Measurements from ENCODE around the gene WDR54. TPM values are rescaled to one million over a fixed set of nuclear protein-coding genes. Genes with fewer than 3 reads are reported as not detected.
A peak's percentile ranks its signal among the peaks of the same experiment; 100 is the strongest.

WDR54 gene
- total RNA-seq, 4 donors from 2014 or later: 12.3 to 19.7 (median 16.3) TPM; not detected in 1

DNA sequence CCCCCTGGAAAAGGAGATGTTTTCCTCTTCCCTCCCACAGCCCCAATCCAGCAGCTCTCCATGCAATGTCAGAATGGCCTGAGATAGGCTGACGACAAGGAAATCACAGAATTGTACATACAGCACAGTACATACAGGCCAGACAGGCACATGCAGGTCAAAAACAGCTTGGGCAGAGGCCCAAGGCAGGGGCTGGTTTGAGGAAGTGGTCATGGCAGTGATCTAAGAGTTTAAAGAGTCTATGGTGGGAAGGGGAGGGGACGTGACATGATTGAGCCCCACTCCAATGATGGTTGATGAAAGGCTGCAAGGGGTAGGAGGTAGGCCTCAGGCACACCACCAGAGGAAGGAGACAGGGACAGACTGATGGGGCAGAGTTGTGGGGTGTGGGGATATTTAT, 45.7 kb upstream of the WDR54 start:
- DNase-seq: no peak
- Histone ChIP-seq H3K36me3 (no peaks in the 10 kb centered on the region), H3K4me1 (peaks cover 5 to 17% of the 10 kb centered on the region in 2 donors), H3K9me3 (no peaks in the 10 kb centered on the region), H3K27me3 (no peaks in the 10 kb centered on the region), H3K27ac (no peak overlapping the region), H3K4me3 (no peak overlapping the region)
- intact Hi-C loops (cut with DNase I; ENCODE audit: low total_unique reads): no loop called here
- TF ChIP-seq POLR2A (IDR thresholded peaks at IDR 0.05) (no peak), CTCF (IDR thresholded peaks at IDR 0.05) (no peak)

- no peak for DNase-seq
- TF ChIP-seq POLR2A (IDR thresholded peaks at IDR 0.05) (no peak), CTCF (IDR thresholded peaks at IDR 0.05) (no peak)
- no peaks in the 10 kb centered on the region for H3K9me3 ChIP-seq
- H3K4me3 ChIP-seq: no peak overlapping the region
- H3K4me1 ChIP-seq: peaks cover 5 to 22% of the 10 kb centered on the region in 2 donors
- H3K36me3 ChIP-seq: no peaks in the 10 kb centered on the region
- intact Hi-C loops (cut with DNase I; ENCODE audit: low total_unique reads): no loop called here
- H3K27ac ChIP-seq: no peak overlapping the region
- H3K27me3 ChIP-seq: no peaks in the 10 kb centered on the region
Observed at GRCh38 chr2:74378007-74378406, 43.5 kb upstream of the WDR54 start.

- TF ChIP-seq CTCF (IDR thresholded peaks at IDR 0.05) (no peak), POLR2A (IDR thresholded peaks at IDR 0.05) (no peak)
- Histone ChIP-seq H3K27me3 (no peaks in the 10 kb centered on the region), H3K9me3 (no peaks in the 10 kb centered on the region), H3K27ac (peak within 1 kb of the TSS; percentile 22 to 37), H3K36me3 (no peaks in the 10 kb centered on the region), H3K4me1 (peaks cover 5 to 17% of the 10 kb centered on the region in 2 donors), H3K4me3 (peak within 1 kb of the TSS; percentile 33 to 38)
- peak; percentile 47 to 48 for DNase-seq
- intact Hi-C loops (cut with DNase I; ENCODE audit: low total_unique reads): no loop called here
Observed at GRCh38 chr2:74379851-74380789, 41.4 kb upstream of the WDR54 start, which contains the start of gene DCTN1. TSS of gene DCTN1 (minus strand) at chr2:74380311. CDS start at chr2:74380037, 274 bp downstream.

GRCh38 chr2:74381751-74382150, 39.8 kb upstream of the WDR54 start:
- no peak for DNase-seq
- Histone ChIP-seq H3K27me3 (no peaks in the 10 kb centered on the region), H3K4me1 (peaks cover 5 to 17% of the 10 kb centered on the region in 2 donors), H3K36me3 (no peaks in the 10 kb centered on the region), H3K27ac (no peak overlapping the region), H3K4me3 (no peak overlapping the region), H3K9me3 (no peaks in the 10 kb centered on the region)
- intact Hi-C loops (cut with DNase I; ENCODE audit: low total_unique reads): no loop called here
- no peak for TF ChIP-seq POLR2A (IDR thresholded peaks at IDR 0.05)
- TF ChIP-seq CTCF (IDR thresholded peaks at IDR 0.05): no peak

DNA sequence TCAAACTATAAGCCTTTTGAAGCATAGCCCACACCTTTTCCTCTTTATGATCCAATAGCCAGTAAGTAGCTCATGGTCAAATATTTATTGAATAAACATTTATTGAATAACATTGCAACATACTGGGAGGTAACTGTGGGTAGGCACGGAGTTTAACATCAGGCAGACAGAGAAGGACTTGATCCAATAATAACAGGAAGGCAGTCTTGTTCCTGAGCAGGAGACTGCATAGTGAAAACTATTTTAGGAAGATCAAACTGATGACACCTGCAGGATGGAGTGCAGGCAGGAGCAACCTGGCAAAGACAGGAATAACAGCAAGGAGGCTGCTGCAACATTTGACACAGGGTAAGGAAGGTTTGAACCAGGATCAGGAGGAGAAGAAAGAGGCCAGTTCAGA, 38.3 kb upstream of the WDR54 start:
- no peak for TF ChIP-seq CTCF (IDR thresholded peaks at IDR 0.05)
- no peak for TF ChIP-seq POLR2A (IDR thresholded peaks at IDR 0.05)
- no peak overlapping the region for H3K27ac ChIP-seq
- H3K27me3 ChIP-seq: no peaks in the 10 kb centered on the region
- no peaks in the 10 kb centered on the region for H3K36me3 ChIP-seq
- no peak overlapping the region for H3K4me3 ChIP-seq
- intact Hi-C loops (cut with DNase I; ENCODE audit: low total_unique reads): no loop called here
- DNase-seq: no peak
- H3K9me3 ChIP-seq: no peaks in the 10 kb centered on the region
- H3K4me1 ChIP-seq: peaks cover 10 to 17% of the 10 kb centered on the region in 2 donors

Measured in uterus (tissue), 4 donors.